ENCODE results near the gene NANOS3. TPM values are rescaled to one million over a fixed set of nuclear protein-coding genes. Genes with fewer than 3 reads are reported as not detected.

Gene NANOS3
- total RNA-seq, 1 donor from 2014 or later: not detected

DNA sequence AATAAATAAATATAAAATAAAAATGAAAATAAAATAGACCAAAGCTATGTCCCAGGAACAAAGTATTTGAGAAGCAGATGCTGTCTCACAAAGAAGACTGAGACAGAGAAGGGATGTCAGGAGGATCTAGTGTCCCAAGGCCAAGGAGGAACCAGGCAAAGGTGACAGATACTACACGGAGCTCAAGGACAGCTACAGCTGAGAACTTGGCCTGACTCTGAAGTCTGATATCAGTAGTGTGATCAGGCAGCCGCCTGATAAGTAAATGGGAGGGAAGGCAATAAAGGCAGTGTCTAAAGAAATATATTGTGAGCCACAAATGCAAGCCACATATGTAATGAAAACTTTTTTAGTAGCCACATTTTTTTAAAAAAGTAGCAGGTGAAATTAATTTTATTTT is 20.4 kb upstream of the NANOS3 start:
- no peaks in the 10 kb centered on the region for H3K27me3 ChIP-seq (ENCODE audit: control insufficient read depth, insufficient read depth, low read length)
- no peak overlapping the region for H3K4me3 ChIP-seq (ENCODE audit: low read depth, low read length)
- no peak for DNase-seq (ENCODE audit: low read depth)
- TF ChIP-seq CTCF (IDR thresholded peaks at IDR 0.05; ENCODE audit: insufficient read depth, low read length, poor library complexity, severe bottlenecking): no peak
- H3K36me3 ChIP-seq (ENCODE audit: control insufficient read depth, insufficient read depth, low read length): no peaks in the 10 kb centered on the region

DNA sequence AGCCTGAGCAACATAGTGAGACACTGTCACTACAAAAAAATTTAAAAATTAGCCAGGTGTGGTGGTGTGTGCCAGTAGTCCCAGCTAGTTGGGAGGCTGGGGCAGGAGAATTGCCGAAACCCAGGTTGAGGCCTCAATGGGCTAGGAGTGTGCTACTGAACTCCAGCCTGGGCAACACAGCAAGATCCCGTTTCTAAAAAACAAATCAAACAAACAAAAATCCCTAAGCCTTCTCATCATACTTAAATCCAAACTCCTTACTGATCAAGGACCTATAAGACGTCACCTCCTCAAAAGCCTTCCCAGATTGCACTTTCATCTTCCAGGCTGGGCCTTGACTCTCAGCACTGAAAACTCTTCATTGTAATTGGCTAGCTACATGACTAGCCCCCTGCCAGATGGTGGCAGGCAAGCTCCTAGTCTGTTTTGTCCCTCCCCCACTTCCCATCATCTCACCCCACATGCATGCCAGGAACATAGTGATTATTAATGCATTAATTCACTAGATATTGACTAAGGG is 17.5 kb upstream of the NANOS3 start:
- no peak for TF ChIP-seq CTCF (IDR thresholded peaks at IDR 0.05; ENCODE audit: insufficient read depth, low read length, poor library complexity, severe bottlenecking)
- no peak overlapping the region for H3K4me3 ChIP-seq (ENCODE audit: low read depth, low read length)
- H3K36me3 ChIP-seq (ENCODE audit: control insufficient read depth, insufficient read depth, low read length): no peaks in the 10 kb centered on the region
- no peak for DNase-seq (ENCODE audit: low read depth)
- no peaks in the 10 kb centered on the region for H3K27me3 ChIP-seq (ENCODE audit: control insufficient read depth, insufficient read depth, low read length)

GRCh38 chr19:13860679-13861391 is 16.1 kb upstream of the NANOS3 start:
- Histone ChIP-seq H3K4me3 (ENCODE audit: low read depth, low read length) (no peak overlapping the region), H3K36me3 (ENCODE audit: control insufficient read depth, insufficient read depth, low read length) (no peaks in the 10 kb centered on the region), H3K27me3 (ENCODE audit: control insufficient read depth, insufficient read depth, low read length) (no peaks in the 10 kb centered on the region)
- no peak for TF ChIP-seq CTCF (IDR thresholded peaks at IDR 0.05; ENCODE audit: insufficient read depth, low read length, poor library complexity, severe bottlenecking)
- DNase-seq (ENCODE audit: low read depth): no peak

DNA sequence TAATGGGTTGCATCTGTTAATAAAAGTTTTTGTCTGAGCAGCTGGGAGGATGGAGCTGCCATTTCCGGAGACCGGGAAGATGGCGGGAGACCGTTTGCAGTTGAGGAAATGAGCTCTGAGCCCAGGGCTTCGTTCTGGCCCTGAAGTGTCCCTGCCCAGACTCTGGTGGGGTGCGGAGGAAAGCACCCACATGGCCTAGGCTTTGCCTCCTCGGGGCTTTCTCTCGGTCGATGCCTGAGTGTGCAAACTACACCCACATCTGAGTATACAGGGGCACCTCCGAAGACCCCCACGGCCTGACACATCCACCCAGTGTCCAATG is 15.6 kb upstream of the NANOS3 start:
- TF ChIP-seq CTCF (IDR thresholded peaks at IDR 0.05; ENCODE audit: insufficient read depth, low read length, poor library complexity, severe bottlenecking): no peak
- no peak for DNase-seq (ENCODE audit: low read depth)
- Histone ChIP-seq H3K27me3 (ENCODE audit: control insufficient read depth, insufficient read depth, low read length) (no peaks in the 10 kb centered on the region), H3K36me3 (ENCODE audit: control insufficient read depth, insufficient read depth, low read length) (no peaks in the 10 kb centered on the region), H3K4me3 (ENCODE audit: low read depth, low read length) (no peak overlapping the region)

DNA sequence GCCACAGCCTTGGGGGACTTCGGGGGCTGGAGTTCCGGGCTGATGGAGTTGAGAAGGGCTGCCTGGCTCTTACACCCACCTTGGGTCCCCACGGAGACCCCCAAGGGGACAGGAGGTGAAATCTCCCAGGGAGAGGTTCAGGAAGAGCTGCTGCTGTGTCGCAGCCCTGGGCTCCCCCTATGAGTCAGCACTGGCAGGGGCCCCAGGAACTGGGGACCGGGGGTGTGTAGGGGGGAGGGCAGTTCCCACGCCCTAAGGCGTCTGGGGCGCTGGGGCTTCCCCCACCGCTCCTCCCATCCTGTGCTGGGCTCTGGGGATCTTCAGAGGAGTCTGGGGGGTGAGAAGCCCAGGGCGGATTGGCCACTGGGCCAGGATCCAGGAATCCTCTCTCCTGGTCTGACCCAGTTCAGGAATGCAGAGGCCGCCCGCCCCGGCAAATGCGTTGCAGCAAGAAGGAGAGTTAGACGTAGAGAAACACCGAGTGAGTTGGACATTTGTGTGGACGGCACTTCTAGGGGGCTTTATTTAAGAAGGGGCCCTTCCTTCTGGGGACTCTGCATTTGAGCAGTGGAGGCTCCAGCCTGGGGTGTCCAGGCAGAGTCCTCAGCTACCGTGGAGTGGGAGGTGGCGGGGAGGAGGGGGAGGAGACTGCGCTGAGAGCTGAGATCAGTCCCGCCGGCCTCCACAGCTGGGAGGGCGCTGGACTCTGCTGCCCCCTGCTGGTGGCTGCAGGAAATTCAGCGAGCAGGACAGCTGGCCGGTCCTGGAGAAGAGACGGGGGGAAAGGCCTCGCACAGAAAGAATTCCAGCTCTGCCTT is 15.0 kb upstream of the NANOS3 start:
- H3K36me3 ChIP-seq (ENCODE audit: control insufficient read depth, insufficient read depth, low read length): no peaks in the 10 kb centered on the region
- DNase-seq (ENCODE audit: low read depth): no peak
- TF ChIP-seq CTCF (IDR thresholded peaks at IDR 0.05; ENCODE audit: insufficient read depth, low read length, poor library complexity, severe bottlenecking): peak; percentile 92
- H3K27me3 ChIP-seq (ENCODE audit: control insufficient read depth, insufficient read depth, low read length): no peaks in the 10 kb centered on the region
- H3K4me3 ChIP-seq (ENCODE audit: low read depth, low read length): peak overlapping the region; percentile 26
